Left ventricle myocardium inferior (tissue), 1 donor: ENCODE results near the gene GPR15. TPM values are rescaled to one million over a fixed set of nuclear protein-coding genes. Genes with fewer than 3 reads are reported as not detected.

Source experiments
- DNase-seq: peaks from one replicate; pipeline ENCODE4 v3.0.0-alpha.2; 2020
- H3K27ac ChIP-seq: fragments of 200-600 bp; replicated peaks from 2 replicates; pipeline ENCODE4 v1.8.0; 2021
- H3K27me3 ChIP-seq: fragments of 200-600 bp; 2 replicates; pipeline ENCODE4 v1.8.0; 2021; ENCODE audit warnings: low read depth
- H3K36me3 ChIP-seq: fragments of 200-600 bp; 2 replicates; pipeline ENCODE4 v1.8.0; 2021
- H3K4me1 ChIP-seq: fragments of 200-600 bp; 2 replicates; pipeline ENCODE4 v1.8.0; 2021
- H3K4me3 ChIP-seq: fragments of 200-600 bp; 2 replicates; pipeline ENCODE4 v1.8.0; 2021; ENCODE audit warnings: mild to moderate bottlenecking, moderate library complexity
- H3K9me3 ChIP-seq: fragments of 200-600 bp; replicated peaks from 2 replicates; pipeline ENCODE4 v1.8.0; 2021
- intact Hi-C: fragments of 100-400 bp; cut with micrococcal nuclease; formaldehyde crosslinking; loops from one replicate; pipeline ENCODE4 v1.11.0; 2022
- total RNA-seq: library from RNA; stranded (reverse); fragmentation: NEBNext Ultra II Directional; extraction: Animal tissue kit (Norgen Biotek cat#: 25700); gene quantifications from one replicate; pipeline ENCODE4 v1.2.1, GENCODE V29; 2021
- TF ChIP-seq, protein P1 (sequence below): fragments of 200-600 bp; IDR thresholded peaks from 2 replicates; pipeline ENCODE4 v1.8.0; 2021; ENCODE audit warnings: antibody characterized with exemption, mild to moderate bottlenecking, borderline replicate concordance
- donor health status: DM: no; HTN: yes; CAD: no; lungs with severe emphysema.

The GPR15 gene
- total RNA-seq, 1 donor from 2014 or later, result not detected

DNA sequence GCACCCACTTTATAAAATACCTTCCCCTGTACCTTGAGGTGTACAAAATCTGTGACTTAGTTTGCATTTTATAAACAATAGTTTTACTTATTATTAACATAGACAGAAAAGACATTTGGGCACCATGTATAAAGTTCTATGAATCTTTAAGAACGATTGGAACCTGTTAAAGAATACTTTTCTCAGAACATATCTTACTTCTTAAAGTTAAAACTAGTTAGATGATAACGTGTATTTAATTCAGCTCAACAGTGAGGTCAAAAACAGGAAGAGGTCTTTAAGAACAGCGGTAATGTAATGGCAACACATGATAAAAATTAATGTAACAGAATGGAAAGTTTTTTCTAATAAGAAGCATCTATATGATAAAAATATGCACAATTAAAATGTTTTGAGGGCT is 36.6 kb downstream of the GPR15 start:
- Histone ChIP-seq H3K36me3 (no peaks in the 10 kb centered on the region), H3K27ac (no peak overlapping the region), H3K9me3 (no peaks in the 10 kb centered on the region), H3K27me3 (no peaks in the 10 kb centered on the region), H3K4me3 (no peak overlapping the region), H3K4me1 (no peaks in the 10 kb centered on the region)
- DNase-seq, result no peak
- intact Hi-C loops, result no loop called here
- TF ChIP-seq, protein P1, sequence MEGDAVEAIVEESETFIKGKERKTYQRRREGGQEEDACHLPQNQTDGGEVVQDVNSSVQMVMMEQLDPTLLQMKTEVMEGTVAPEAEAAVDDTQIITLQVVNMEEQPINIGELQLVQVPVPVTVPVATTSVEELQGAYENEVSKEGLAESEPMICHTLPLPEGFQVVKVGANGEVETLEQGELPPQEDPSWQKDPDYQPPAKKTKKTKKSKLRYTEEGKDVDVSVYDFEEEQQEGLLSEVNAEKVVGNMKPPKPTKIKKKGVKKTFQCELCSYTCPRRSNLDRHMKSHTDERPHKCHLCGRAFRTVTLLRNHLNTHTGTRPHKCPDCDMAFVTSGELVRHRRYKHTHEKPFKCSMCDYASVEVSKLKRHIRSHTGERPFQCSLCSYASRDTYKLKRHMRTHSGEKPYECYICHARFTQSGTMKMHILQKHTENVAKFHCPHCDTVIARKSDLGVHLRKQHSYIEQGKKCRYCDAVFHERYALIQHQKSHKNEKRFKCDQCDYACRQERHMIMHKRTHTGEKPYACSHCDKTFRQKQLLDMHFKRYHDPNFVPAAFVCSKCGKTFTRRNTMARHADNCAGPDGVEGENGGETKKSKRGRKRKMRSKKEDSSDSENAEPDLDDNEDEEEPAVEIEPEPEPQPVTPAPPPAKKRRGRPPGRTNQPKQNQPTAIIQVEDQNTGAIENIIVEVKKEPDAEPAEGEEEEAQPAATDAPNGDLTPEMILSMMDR, result no peak

DNA sequence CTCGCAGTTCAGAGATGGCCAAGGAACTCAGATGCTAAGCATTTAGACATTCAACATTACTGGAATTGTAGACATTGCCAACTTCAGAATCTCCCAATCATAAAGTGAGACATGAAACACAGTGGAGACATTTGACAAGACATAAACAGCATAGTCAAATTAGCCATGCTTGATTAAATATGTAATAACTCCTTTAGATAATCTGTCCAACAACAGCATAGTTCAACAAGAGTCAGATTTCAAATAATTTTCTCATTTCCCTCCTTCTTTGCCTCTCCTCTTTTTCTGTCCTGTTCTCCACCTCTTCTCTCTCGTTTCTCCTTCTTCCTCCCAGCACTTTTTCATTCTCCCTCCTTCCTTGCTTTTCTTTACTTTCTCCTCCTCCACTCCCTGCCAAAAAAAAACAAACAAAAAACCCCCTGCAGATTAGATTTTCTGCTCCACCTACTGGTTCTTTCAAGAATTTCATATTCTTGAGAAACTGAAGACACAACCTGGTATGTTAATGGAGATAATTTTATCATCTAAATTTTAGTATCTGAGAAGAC is 41.5 kb downstream of the GPR15 start:
- no peak overlapping the region for H3K27ac ChIP-seq
- intact Hi-C loops, result no loop called here
- TF ChIP-seq, protein P1, result peak; percentile 39
- no peaks in the 10 kb centered on the region for H3K27me3 ChIP-seq
- no peak for DNase-seq
- H3K9me3 ChIP-seq, result no peaks in the 10 kb centered on the region
- H3K36me3 ChIP-seq, result peaks cover 11% of the 10 kb centered on the region
- no peak overlapping the region for H3K4me3 ChIP-seq
- H3K4me1 ChIP-seq, result no peaks in the 10 kb centered on the region

DNA sequence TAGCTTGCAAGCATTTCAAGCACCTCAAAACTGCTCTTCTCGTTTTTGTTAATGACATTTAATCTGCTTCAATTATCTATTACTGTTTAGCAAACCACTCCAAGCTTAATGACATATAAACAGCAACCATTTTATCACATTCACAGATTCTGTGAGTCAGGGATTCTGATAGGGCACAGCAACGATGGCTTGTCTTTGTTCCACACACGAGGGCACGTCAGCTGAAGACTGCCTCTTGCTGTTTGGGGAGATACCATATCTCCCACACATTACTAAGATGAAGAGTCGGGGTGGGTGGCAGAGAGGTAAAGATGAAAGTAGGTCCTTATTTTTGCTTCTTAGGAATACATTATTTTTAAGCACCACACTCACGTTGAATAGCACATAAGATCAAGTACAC is 42.4 kb downstream of the GPR15 start:
- DNase-seq, result no peak
- Histone ChIP-seq H3K36me3 (peaks cover 18% of the 10 kb centered on the region), H3K27ac (no peak overlapping the region), H3K27me3 (no peaks in the 10 kb centered on the region), H3K4me1 (no peaks in the 10 kb centered on the region), H3K9me3 (no peaks in the 10 kb centered on the region), H3K4me3 (no peak overlapping the region)
- intact Hi-C loops, result no loop called here
- TF ChIP-seq, protein P1, result no peak

DNA sequence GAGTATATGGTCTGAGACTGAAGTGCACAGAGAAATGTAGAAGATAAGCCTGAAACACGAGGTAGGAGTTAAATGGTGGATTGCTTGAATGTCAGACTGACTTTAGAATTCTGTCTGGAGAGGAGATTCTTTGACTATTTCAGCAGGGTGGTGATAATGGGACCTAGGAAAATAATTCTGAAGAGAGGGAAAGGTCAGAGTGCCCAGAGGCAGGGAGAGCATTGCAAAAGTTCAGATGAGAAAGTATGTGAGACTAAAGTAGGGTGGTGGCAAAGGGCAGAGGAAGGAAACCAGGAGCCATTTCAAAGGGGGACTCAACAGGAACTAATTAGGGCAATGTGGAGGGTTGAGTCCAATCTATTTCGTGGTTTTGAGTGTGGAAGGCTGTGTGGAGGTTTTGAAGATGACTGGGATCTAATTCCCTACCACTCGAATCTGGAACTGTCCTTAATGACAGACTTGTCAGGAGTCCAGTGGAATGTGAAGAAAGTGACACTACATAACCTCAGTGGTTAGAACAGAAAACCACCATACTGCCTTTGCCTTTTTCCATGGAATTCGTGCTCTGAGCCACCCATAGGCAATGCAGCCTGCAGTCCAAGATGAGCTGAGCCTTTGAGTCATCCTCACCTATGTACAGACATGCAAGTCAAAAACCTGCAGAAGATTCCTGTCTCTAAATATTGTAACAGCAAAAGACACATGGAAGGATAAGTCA is 45.6 kb downstream of the GPR15 start:
- no peaks in the 10 kb centered on the region for H3K9me3 ChIP-seq
- H3K27ac ChIP-seq, result no peak overlapping the region
- H3K4me1 ChIP-seq, result no peaks in the 10 kb centered on the region
- no peaks in the 10 kb centered on the region for H3K27me3 ChIP-seq
- H3K36me3 ChIP-seq, result peaks cover 41% of the 10 kb centered on the region
- no peak overlapping the region for H3K4me3 ChIP-seq
- no peak for DNase-seq
- intact Hi-C loops, result no loop called here
- TF ChIP-seq, protein P1, result no peak

DNA sequence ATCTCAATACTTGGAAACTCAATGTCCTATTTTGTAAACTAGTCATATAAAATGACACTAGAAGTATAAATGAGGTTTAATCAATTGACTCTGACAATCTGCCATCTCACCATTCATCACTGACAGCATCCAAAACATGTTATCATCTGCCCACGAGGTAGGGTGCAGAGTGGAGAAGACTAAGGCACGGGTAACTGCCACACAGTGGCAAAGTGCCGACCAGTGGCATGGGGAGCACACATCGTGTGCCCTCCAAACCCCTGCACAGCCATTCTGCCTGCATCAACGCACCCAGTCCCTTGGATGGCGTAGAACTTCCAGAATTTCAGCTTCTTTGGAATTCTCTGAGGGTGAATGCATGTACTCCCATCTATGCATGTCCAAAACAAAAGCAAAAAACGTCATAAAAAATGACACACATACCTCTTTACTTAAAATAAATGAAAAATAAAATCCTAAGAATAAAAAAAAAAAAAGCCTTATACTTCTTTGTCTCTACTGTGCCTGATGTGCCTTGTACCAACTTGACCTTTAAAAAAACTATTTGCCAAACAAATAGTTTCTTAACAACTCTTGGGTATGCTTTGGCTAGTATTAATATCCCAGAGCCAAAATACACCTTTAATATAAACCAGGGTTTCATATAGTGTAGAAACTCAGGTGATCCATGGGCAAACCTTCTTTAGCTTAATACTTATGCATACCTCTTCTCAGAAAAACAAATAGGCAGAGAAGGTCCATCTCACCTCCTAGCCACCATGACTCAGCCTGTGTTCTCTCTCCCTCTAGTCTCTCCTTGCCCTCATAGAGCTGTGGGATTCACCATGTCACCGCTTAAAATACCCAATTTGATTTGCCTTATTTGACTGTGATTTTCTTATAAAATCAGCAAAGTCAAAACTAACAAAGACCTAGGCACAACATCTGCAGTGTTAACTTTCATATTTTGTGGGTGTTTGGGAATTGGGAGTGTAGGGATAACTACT is 48.9 kb downstream of the GPR15 start:
- H3K4me1 ChIP-seq, result no peaks in the 10 kb centered on the region
- intact Hi-C loops, result no loop called here
- DNase-seq, result no peak
- H3K9me3 ChIP-seq, result no peaks in the 10 kb centered on the region
- TF ChIP-seq, protein P1, result no peak
- H3K27me3 ChIP-seq, result no peaks in the 10 kb centered on the region
- H3K27ac ChIP-seq, result no peak overlapping the region
- H3K4me3 ChIP-seq, result no peak overlapping the region
- H3K36me3 ChIP-seq, result peaks cover 65% of the 10 kb centered on the region
